HG03039 (cell line): ENCODE data around the gene TMEM176B.

Source experiments
- ATAC-seq: cut with Tn5 transposase; IDR thresholded peaks from one replicate; pipeline ENCODE4 v1.9.1; 2021; ENCODE audit warnings: mild to moderate bottlenecking, moderate library complexity; ENCODE audit not compliant: unreplicated experiment

TMEM176B gene

GRCh38 chr7:150754951-150755350 lies 45.2 kb downstream of the TMEM176B start:
- no peak for ATAC-seq

GRCh38 chr7:150753826-150754603 lies 46.1 kb downstream of the TMEM176B start:
- peak; percentile 50 for ATAC-seq

- no peak for ATAC-seq
Observed at GRCh38 chr7:150753239-150753638, 46.9 kb downstream of the TMEM176B start.

GRCh38 chr7:150751702-150752101 lies 48.5 kb downstream of the TMEM176B start:
- ATAC-seq: no peak

GRCh38 chr7:150748376-150748775 lies 51.8 kb downstream of the TMEM176B start:
- no peak for ATAC-seq

DNA sequence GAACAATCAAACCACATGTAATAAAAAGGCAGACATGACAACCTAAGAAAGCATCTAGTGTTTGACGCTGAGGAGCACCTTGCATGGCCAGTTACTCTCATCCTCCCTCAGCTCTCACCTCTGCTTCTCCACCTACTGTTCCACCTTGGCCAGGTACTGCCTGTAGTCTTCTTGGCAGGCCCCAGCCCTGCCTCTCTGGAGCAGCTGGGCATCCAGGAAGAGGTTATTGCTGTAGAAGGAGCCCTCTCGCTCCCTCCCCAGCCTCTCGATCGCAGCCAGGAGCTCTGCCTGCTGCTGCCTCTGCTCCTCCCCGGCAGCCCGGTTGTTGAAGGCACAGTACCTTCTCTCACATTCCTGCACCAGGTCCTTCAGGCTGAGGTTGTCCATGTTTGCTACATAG lies 53.2 kb downstream of the TMEM176B start:
- ATAC-seq: no peak

DNA sequence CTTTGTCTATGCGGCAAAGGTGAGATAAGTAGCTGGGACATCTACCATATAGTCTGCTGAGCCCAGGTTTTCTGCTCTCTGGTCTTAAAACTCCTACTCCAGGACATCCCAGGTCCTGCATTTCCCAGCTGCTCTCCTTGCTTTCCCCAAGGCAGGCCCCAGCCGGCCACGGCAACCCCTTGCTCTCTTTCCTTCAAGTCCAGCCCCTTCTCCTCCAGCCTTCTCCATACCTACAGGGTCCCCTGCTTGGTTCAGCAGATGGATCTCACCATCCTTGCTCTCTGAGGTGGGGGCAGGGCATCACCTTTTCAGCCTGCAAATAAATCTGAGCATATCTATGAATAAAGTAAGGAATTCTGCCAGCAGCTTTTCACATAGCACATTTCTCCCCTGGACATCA lies 54.3 kb downstream of the TMEM176B start:
- no peak for ATAC-seq

GRCh38 chr7:150745086-150745485 lies 55.1 kb downstream of the TMEM176B start:
- no peak for ATAC-seq

DNA sequence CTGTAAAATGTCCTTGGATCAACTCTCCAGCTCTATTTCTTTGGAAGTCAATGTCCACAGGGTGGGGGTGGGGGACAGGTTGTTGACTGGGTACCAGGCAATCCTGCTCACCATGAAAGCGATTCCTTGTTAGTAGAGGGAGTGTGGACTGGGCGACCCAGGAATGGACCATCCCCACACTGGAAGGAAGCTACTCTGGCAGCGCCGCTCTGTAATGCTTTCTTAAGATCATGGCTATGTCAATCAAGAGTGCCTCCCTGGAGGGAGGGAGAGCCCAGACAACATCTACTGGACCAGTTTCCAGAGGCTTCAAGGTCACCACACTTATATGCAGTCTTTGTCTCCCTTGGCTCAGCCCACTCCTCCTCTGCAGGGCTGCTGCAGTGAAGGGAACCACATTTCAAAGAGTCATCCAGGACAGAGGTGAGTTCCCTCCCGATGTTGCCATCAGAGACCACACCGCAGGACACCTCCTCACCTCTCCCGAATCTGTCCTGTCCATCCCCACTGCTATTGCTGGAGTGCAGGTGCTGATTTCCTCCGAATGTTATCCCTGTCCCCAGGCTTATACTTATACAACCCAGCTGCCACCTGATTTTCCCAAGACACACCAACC lies 56.0 kb downstream of the TMEM176B start:
- ATAC-seq: no peak

GRCh38 chr7:150742286-150742968 lies 57.7 kb downstream of the TMEM176B start:
- no peak for ATAC-seq
